Measurements from ENCODE around the gene IRF2BPL.

IRF2BPL gene

DNA sequence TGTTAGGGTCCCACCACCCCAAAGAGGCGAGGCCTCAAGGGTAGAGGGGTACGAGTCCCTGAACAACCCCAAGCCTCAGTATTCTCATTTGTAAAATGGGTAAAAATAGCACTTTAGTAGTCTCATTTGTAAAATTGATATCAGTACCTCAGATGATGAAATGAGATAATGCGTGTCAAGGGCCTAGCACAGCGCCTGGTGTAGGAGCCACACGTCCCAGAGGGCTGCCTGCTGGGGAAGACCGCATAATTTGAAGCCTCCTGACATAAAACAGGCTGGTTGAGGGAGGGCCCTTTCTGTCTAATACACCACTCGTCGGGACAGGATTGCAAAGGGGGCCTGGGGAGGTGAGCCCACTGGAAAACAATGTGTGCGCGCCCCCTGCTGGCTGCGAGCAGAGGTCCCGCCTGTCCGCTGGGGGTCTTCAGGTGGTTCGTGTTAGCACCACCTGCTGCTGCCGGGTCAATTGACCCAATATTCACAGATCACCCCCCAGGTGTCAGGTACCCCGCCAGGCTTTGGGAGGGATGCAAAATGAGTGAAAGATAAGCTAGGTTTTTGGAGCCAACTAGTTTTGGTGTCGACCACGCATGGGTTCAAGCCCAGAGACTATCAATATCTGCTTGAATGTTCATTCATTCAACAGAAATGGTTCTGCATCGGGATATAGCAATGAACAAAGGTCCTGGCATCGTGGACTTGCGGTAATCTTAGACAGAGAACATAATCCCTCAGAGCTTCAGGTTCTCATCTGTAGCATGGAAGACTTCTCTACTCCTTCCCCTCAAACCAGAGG, 24.7 kb upstream of the IRF2BPL start:
- DNase-seq (ENCODE audit: low read depth), result peak; percentile 83

DNA sequence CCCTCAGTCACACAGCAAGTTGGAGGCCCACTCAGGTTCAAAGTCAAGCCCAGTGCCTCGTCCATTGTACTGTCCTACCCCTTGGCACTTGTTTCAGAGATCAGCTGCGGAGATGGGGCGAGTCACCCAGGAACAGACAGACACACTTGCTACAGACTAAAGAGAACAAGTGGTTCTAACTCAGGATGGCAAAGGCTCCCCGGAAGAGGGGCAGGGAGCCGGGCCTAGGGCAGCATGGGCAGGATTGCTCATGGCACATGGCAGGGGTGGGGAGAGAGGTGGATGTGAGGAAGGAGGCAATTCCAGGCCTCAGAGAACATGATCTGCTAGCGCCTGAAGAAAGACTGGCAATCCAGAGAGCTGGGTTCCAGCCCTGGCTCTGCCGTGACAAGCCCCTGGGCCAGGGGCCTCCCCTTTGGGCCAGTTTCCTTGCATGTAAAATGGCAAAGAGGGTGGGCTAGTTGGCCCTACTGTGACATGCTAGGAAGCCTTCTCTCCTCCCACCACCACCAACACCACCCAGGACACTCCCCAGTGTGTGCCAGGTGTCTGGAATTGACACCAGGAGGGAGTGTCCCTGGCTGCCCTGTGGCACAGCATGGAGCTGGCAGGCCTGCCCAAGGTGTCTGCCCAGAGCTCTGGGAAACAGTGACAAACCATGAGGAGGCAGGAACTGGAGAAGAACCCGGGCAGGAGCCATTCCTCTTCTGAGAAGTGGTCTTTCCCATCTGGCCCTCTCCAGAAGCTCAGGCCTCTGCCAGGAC, 24.0 kb upstream of the IRF2BPL start:
- DNase-seq (ENCODE audit: low read depth), result no peak

DNA sequence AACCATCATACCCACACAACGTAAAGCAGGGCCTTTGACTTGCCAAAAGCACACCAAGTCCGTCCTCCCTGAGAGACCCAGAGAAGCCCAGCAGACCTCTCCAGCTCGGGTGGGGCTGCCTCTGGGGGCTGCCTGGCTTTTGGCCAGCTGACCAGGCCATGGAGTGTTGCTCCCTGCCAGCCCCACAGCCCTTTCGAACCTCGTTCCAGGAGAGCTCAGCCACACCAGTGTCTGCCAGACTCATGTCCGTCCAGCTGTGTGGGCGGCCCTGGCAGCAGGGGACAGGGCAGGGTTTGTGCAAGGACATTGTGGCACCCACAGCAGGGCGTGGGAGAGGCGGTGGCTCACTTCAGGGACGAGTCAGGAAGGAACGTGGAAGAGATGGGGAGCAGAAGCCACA, 22.6 kb upstream of the IRF2BPL start:
- no peak for DNase-seq (ENCODE audit: low read depth)

DNA sequence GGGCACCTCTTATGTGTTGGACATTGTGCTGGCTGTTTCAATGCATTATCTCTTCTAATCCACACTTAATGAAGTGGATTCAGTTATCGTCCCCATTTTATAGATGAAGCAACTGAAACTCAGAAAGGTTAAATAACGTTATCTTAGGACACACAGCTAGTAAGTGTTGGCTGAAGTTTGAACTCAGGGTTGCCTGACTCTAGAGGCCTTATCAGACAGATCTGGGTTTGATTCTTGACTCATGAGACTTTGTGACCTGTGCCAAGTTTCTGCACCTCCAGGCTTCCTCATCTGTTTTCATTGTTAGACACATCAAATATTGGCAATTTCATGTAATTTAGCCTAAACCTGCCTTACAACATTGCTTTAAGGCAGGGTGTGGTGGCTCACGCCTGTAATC, 18.2 kb upstream of the IRF2BPL start:
- DNase-seq (ENCODE audit: low read depth), result no peak

DNA sequence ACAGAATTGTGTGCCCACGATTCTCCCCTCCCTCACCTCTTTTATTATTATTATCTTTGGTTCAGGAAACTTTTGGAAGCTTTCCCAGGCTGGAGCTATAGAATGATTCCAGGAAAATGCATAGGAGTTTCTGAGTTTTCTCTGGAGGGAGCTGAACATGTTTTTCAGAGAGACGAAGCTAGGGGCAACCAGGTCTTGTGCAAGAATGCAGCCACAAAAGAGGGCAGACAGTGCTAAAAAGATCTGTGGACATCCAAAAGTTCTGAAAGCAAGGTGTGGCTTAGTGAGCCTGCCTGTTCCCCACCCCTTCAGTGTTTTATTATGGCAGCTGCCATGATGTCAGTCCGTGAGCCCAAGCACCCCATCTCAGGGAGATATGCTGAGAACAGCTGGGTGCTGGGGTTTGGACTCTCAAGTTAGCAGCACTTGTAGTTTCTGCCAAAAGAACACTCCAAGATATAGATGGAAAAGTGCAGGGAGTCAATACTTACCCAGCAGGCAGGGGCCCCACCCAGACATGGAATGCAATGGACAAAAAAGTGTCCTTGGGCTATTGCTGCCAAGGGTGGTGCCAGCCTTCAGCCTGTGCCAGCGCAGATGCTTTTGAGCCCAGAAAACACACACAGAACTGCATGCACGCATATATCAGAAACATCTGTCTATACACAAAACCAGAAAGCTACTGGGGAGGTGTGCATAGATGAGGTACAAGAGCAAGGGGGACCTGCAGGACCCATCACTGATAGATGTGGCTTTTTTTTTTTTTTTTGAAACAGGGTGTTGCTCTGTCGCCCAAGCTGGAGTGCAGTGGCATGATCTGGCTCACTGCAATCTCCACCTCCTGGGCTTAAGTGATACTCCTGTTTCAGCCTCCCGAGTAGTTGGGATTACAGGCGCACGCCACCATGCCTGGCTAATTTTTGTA, 17.0 kb upstream of the IRF2BPL start:
- DNase-seq (ENCODE audit: low read depth), result no peak

- no peak for DNase-seq (ENCODE audit: low read depth)
These were observed 16.3 kb upstream of the IRF2BPL start for GRCh38 chr14:77044783-77045237.

DNA sequence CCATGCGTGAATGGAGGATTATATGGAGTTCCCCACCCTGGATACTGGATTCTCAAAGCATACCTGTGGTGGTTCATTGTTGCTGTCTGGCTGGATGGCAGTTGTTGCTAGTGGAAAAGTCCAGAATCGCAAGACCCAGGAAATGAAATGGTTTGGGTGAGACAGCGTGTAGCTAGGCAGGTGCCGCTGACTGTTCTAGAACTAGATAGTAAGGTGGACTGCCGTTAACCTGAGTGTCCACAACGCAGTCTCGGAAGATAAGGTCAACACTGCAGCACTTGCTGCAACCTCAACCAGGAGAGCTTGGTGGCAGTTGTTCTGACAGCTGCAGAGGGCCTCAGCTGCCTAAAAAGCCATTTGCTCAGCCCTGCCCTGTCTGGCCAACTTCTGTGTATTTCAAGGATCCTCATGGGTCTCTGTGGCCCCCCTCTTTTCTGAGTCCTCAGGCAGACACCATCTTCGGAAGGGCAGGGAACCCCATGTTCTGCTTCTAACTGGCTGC, 15.5 kb upstream of the IRF2BPL start:
- DNase-seq (ENCODE audit: low read depth), result no peak

DNA sequence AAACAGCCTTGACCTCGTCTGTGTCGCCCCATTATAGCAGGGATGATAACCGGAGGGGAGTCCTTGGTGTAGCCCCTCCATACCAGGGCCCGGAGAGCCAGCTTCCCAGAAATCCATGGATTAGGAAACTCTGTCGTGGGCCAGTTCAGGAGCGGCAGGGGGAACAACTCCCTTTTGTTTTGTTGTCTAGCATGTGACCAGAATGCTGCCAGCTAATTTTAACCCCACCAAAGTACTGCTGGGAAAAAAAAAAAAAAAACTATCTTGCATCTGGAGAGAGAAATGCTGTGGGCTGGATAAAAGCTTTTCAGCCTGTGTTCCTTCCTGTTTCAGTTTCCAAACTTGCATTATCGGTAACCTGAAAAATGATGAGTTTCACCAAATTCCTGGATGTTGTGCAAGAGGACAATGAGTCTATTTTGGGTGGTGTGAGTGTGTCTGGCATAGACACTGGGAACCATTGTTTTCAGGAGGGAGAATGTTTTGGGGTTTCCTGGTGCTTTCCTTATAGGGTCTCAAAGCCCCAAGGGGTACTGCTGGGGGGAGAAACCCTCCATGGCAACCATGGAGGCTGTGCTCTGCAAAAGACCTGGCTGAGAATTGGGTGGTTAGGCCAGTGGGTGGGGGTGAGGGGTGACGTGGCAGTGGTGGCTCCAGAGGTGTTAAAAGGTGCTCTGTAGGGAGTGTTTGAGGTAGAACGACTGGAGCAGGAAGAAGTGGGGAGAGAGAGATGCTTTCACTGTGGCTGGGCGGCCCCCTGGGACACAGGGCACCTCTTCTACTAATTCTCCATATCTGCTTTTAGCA, 14.9 kb upstream of the IRF2BPL start:
- DNase-seq (ENCODE audit: low read depth), result no peak

DNA sequence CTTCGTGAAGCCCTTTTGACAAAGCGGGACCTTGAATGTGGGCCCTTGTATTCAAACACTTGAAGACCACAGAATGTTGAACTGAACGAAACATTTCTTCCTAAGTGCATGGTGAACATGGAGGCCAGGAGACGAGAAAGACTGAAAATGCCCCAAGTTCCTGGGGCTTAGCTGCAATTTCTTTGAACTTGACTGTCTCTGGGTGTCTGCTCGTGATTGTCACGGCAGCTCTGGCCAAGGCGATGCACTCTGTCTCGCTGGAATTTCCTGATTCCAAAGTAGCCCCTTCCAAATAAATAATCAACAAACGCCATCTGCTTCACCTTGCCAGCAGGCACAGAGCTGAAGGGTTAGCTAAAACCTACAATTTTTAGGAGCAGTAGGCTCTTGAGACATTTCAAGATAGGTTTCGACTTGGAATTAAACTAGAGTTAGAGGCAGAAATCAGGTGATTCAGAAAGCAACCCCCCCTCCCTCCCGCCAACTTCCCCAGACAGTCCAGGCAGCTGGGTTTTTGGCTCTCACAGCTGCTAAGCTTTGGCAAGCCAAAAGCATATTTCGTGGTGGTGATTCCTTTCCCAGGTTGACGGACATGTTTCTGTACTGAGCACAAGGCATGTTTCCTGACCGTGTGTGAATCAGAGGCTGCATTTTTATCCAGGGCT, 13.5 kb upstream of the IRF2BPL start:
- DNase-seq (ENCODE audit: low read depth), result no peak

GRCh38 chr14:77040741-77041653, 12.5 kb upstream of the IRF2BPL start:
- no peak for DNase-seq (ENCODE audit: low read depth)

DNA sequence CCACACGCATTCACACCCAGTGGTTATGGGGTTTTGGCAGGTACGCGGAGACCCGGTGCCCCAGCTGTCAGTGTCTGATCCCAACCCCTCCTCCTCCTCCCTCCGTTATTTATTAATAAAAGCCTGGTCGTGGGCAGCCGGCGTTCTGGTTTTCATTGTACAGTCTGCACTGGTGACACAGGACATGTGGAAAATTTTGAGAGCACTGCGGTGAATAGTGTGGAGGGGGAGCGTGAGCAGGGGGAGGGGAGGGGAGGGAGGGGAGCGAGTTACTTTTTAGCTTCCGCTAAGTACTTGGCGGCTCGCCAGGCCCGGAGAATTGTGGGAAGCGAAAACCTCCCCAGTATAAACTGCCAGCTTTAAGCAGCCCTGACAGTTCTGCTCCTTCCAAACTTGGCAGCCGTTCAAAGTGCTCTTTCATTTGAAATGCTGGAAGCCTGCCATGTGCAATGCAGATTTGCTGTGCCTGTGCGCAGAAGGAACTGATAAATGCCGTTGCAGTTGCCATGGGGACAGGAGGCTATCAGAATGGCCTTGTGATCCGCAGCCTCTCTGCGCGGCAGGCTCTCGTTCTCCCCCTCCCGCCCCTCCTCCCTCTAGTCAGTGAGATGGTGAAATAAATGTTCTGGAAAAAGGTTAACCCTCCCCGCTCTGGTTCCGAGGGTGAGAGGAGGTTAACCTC, 11.7 kb upstream of the IRF2BPL start:
- DNase-seq (ENCODE audit: low read depth), result peak; percentile 100

DNA sequence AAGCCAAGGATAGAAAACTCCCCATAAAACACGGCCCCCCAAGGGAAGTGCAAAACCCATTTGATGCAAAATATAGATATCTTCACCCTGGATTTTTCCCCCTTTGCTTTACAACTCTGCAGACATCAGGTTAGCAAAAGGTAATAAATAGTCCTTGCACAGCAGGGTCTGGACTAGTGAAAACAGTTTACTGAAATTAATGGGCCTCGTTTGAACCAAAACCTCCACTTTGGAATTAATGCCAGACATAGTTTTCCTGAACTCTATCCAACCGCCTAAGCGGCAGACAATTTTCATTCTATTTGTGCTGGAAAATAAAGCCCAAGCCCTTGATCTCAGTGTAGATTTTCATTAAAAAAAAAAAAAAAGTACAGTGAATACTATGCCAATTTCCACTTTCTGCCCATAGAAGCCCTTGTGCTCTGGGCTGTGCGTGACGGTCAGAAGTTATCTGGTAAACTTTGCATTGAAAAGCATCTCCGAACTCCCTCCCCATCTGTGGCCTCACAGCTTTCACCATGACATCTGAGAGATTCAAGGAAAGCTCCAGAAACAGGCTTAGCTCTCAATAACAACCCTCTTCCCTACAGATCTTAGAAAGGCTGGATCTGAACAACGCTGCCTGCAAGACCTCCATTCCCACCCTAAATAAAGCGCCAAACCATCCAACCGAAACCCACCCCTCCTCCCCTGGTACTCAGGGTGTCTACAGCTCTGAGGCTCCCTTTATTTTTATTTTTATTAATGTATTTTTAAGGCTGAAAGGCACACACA, 11.0 kb upstream of the IRF2BPL start:
- DNase-seq (ENCODE audit: low read depth), result no peak

DNA sequence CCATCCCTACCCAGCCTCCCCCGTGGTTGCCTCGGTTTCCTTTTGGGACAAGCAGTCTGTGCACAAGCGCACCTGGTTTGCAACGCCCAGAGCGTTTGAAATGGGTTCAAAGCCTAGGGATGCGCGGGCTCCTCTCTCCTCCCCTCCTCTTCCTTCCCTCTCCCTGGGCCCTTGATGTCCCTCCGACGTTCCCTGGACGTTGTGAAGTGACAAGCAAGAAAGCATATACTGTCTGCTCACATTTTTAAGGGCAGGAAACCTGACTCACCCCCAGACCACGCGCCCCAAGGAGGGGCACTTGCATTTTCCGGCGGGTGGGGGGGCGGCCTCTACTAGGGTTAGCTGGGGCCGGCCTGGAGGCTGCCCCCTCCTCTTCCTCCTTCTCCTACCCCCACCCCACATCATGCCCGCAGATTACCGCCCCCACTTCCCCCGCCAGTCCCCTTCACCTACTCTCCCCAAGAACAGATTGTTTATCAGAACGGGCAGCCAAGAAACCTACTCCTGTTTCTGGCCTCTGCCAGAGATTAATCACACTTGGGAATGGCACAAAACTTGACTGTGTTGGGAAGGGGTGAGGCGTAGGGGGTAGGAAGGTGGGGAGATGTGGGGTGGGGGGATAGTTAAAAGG, 9.5 kb upstream of the IRF2BPL start:
- DNase-seq (ENCODE audit: low read depth), result peak; percentile 61

GRCh38 chr14:77037215-77037937, 8.9 kb upstream of the IRF2BPL start:
- no peak for DNase-seq (ENCODE audit: low read depth)

DNA sequence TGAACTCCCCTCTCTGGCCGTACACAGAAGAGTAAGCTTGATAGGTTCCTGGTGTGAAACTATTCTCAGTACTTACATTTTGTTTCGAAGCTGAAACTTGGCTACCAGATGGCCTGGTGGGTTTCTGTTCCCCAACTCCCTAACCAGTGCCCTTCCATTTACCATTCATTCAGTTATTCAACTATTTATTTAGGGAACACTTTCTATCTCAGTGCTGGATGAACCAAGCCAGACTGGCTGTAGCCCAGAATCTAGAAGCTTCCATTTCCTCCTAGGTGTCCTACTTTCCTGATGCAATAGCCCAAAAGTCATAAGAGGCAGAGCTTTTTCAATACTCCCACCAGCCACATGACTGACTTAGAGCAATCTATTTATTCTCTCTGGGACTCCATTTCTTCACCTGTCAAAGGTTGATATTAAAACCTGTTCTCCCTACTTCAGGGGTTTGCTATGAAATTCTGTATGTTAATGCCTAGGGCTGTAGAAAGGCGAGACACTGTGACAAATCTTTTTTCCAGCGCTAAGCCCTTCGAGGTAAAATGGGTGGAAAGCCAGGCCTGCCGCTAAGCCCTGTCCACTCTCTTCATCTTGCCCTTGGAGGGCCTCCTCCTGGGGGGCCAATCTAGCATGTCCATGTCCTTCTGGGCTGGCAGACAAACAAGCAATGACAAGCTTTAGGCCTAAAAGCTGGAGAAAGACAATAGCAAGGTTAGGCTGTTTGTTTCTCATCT, 8.1 kb upstream of the IRF2BPL start:
- DNase-seq (ENCODE audit: low read depth), result no peak

DNA sequence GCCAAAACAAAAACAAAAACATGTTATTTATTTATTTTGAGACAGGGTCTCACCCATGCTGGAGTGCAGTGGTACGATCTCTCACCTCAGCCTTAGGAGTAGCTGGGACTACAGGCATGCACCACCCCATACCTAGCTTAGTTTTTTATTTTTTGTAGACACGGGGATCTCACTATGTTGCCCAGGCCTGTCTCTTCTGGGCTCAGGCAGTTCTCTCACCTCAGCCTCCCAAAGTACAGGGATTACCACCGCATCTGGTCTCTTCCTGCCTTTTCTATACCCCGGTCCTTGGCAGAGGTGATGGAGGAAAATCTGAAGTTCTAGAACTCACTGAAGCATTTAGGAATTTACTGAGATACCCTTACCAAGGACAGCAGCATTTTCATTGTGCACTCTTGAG, 6.8 kb upstream of the IRF2BPL start:
- no peak for DNase-seq (ENCODE audit: low read depth)

Measured in activated T-cell treated with anti-CD3 and anti-CD28 coated beads for 1 hour (primary cell).